HCT116 (cell line): ENCODE results near the gene CAP2. TPM values are rescaled to one million over a fixed set of nuclear protein-coding genes. Genes with fewer than 3 reads are reported as not detected.

ENCODE experiments used
- ATAC-seq: fragments of 200-7000 bp; cut with Tn5 transposase; 2 replicates; pipeline ENCODE4 v1.9.1; 2020; ENCODE audit warnings: mild to moderate bottlenecking, moderate library complexity
- BruUV-seq: library from RNA; stranded (reverse); fragments of 400-500 nt; replicated peaks from 2 replicates; lab custom pipeline; 2021; lab: Mats Ljungman, UMichigan
- CTCF ChIA-PET: fragments of 300-600 bp; sonication (Branson Sonifier 250); formaldehyde crosslinking; loops from one replicate; lab custom pipeline; 2021; ENCODE audit warnings: antibody characterized with exemption; lab: Charles Lee
- POLR2A ChIA-PET: fragments of 300-600, 350-600 bp; sonication (Branson Sonifier 250); formaldehyde crosslinking; loops from one replicate; lab custom pipeline; 2021; ENCODE audit warnings: antibody characterized with exemption; lab: Charles Lee
- RAD21 ChIA-PET, 2 experiments: fragments of 300-600 bp; sonication (Branson Sonifier 250); formaldehyde crosslinking; loops; one replicate each; lab custom pipeline; 2023; ENCODE audit warnings: low total read pairs in 2 of 2; ENCODE audit not compliant: uncharacterized antibody in 2 of 2, unreplicated experiment in 2 of 2, low non-redundant PET in 1 of 2; lab: Charles Lee
- DNase-seq: peaks from one replicate; pipeline ENCODE4 v3.0.0-alpha.2; 2010; ENCODE audit warnings: low read depth, low spot score
- H2AFZ ChIP-seq: fragments of 200-600 bp; shearing (Covaris generic), sonication (generic); 2 replicates; pipeline ENCODE4 v1.6.1; 2017; ENCODE audit warnings: low read depth, mixed run types, mixed read lengths, antibody characterized with exemption, low read length; ENCODE audit not compliant: poor library complexity, severe bottlenecking
- H3K27ac ChIP-seq: 2 replicates; pipeline ENCODE4 v1.5.1; 2012; ENCODE audit warnings: low read depth, low read length
- H3K27me3 ChIP-seq: fragments of 200-600 bp; sonication (generic); 2 replicates; pipeline ENCODE4 v1.6.1; 2016; ENCODE audit warnings: mixed run types, low read length, mixed read lengths; ENCODE audit not compliant: insufficient read depth
- H3K36me3 ChIP-seq, 2 experiments: fragments of 200-500 bp in 1 of 2; fragments of 200-600 bp in 1 of 2; sonication (Bioruptor generic) in 1 of 2; sonication (generic) in 1 of 2; 2 replicates each; pipeline versions ENCODE4 v1.5.1 to v1.6.1; 2014 to 2016; ENCODE audit warnings: low read length in 2 of 2, inconsistent platforms in 1 of 2, mixed read lengths in 1 of 2, mixed run types in 1 of 2; ENCODE audit not compliant: insufficient read depth in 2 of 2, control insufficient read depth in 1 of 2
- H3K4me1 ChIP-seq, 2 experiments: fragments of 200-600 bp in 1 of 2; sonication (generic) in 1 of 2; 2 replicates each; pipeline versions ENCODE4 v1.5.1 to v1.6.1; 2012 to 2017; ENCODE audit warnings: low read length in 2 of 2, inconsistent platforms in 1 of 2, mild to moderate bottlenecking in 1 of 2, mixed read lengths in 1 of 2, mixed run types in 1 of 2, moderate library complexity in 1 of 2; ENCODE audit not compliant: insufficient read depth in 2 of 2, control insufficient read depth in 1 of 2
- H3K4me2 ChIP-seq: fragments of 200-600 bp; sonication (generic); 2 replicates; pipeline ENCODE4 v1.6.1; 2017; ENCODE audit warnings: mixed run types, low read length, mixed read lengths
- H3K4me3 ChIP-seq, 2 experiments: fragments of 200-600 bp in 1 of 2; sonication (generic) in 1 of 2; replicated peaks in 1 of 2; 2 replicates each; pipeline ENCODE4 v1.5.1; 2011 to 2016; ENCODE audit warnings: low read length in 2 of 2, control low read depth in 1 of 2, low read depth in 1 of 2, mild to moderate bottlenecking in 1 of 2, mixed read lengths in 1 of 2, mixed run types in 1 of 2
- H3K79me2 ChIP-seq: fragments of 200-600 bp; sonication (generic); 2 replicates; pipeline ENCODE4 v1.6.1; 2017; ENCODE audit warnings: mild to moderate bottlenecking, mixed run types, low read length, moderate library complexity, mixed read lengths; ENCODE audit not compliant: insufficient read depth
- H3K9ac ChIP-seq: fragments of 200-600 bp; sonication (generic); 2 replicates; pipeline ENCODE4 v1.6.1; 2016; ENCODE audit warnings: low read length, mixed read lengths
- H3K9me2 ChIP-seq: fragments of 200-600 bp; sonication (generic), shearing (Covaris generic); 2 replicates; pipeline ENCODE4 v1.6.1; 2017; ENCODE audit warnings: mixed run types, mild to moderate bottlenecking, moderate library complexity; ENCODE audit not compliant: insufficient read depth
- H3K9me3 ChIP-seq, 2 experiments: fragments of 200-500 bp in 1 of 2; fragments of 200-600 bp in 1 of 2; sonication (Bioruptor generic) in 1 of 2; sonication (generic) in 1 of 2; 2 replicates each; pipeline ENCODE4 v1.6.1; 2014 to 2017; ENCODE audit warnings: low read length in 2 of 2, mixed read lengths in 2 of 2, inconsistent platforms in 1 of 2, low read depth in 1 of 2, mild to moderate bottlenecking in 1 of 2, mixed run types in 1 of 2, moderate library complexity in 1 of 2; ENCODE audit not compliant: control insufficient read depth in 1 of 2, insufficient read depth in 1 of 2
- H4K20me1 ChIP-seq: fragments of 200-600 bp; sonication (generic), shearing (Covaris generic); 2 replicates; pipeline ENCODE4 v1.6.1; 2017; ENCODE audit warnings: mixed run types, mild to moderate bottlenecking, moderate library complexity; ENCODE audit not compliant: insufficient read depth
- CEBPB ChIP-seq: IDR thresholded peaks from 2 replicates; pipeline ENCODE4 v1.6.1; 2012; ENCODE audit warnings: low read depth
- CTCF ChIP-seq, 3 experiments: fragments of 200-600 bp in 1 of 3; sonication (generic) in 1 of 3; IDR thresholded peaks in 2 of 3; conservative IDR thresholded peaks in 1 of 3; 2 replicates each; pipeline ENCODE4 v1.5.1; 2012 to 2017; ENCODE audit warnings: low read depth in 2 of 3, low read length in 2 of 3, antibody characterized with exemption in 1 of 3, borderline replicate concordance in 1 of 3, control low read depth in 1 of 3, mild to moderate bottlenecking in 1 of 3, mixed read lengths in 1 of 3, mixed run types in 1 of 3, moderate library complexity in 1 of 3; ENCODE audit not compliant: insufficient read depth in 1 of 3
- EGR1 ChIP-seq: IDR thresholded peaks from 2 replicates; pipeline ENCODE4 v1.6.1; 2012; ENCODE audit warnings: low read depth
- JUND ChIP-seq: IDR thresholded peaks from 2 replicates; pipeline ENCODE4 v1.6.1; 2012
- POLR2A ChIP-seq: IDR thresholded peaks from 2 replicates; pipeline ENCODE4 v1.7.0; 2011; ENCODE audit warnings: borderline replicate concordance; ENCODE audit not compliant: insufficient read depth, insufficient read length; ENCODE audit errors: extremely low read depth
- POLR2AphosphoS5 ChIP-seq: IDR thresholded peaks from 2 replicates; pipeline ENCODE4 v1.6.1; 2011; ENCODE audit warnings: mild to moderate bottlenecking, low read depth, low read length, moderate library complexity
- RAD21 ChIP-seq: IDR thresholded peaks from 2 replicates; pipeline ENCODE4 v1.6.1; 2012; ENCODE audit warnings: low read depth, mild to moderate bottlenecking
- REST ChIP-seq: IDR thresholded peaks from 2 replicates; pipeline ENCODE4 v1.6.1; 2012; ENCODE audit warnings: low read depth
- SIN3A ChIP-seq: IDR thresholded peaks from 2 replicates; pipeline ENCODE4 v1.6.1; 2012; ENCODE audit warnings: low read depth
- SP1 ChIP-seq: IDR thresholded peaks from 2 replicates; pipeline ENCODE4 v1.6.1; 2012; ENCODE audit warnings: low read depth
- SRF ChIP-seq: IDR thresholded peaks from 2 replicates; pipeline ENCODE4 v1.6.1; 2012; ENCODE audit warnings: low read depth
- YY1 ChIP-seq: IDR thresholded peaks from 2 replicates; pipeline ENCODE4 v1.6.1; 2011; ENCODE audit warnings: low read length, low read depth, moderate library complexity, mild to moderate bottlenecking; ENCODE audit not compliant: insufficient replicate concordance; ENCODE audit errors: extremely low read depth
- ZBTB33 ChIP-seq: IDR thresholded peaks from 2 replicates; pipeline ENCODE4 v1.6.1; 2011; ENCODE audit warnings: mild to moderate bottlenecking, low read length, moderate library complexity; ENCODE audit not compliant: insufficient replicate concordance; ENCODE audit errors: extremely low read depth
- ZFX ChIP-seq: fragments of 450-650 bp; IDR thresholded peaks from 2 replicates; pipeline ENCODE4 v1.6.1; 2017
- intact Hi-C: fragments of 100-400 bp; cut with micrococcal nuclease; formaldehyde crosslinking; loops from 2 replicates; pipeline ENCODE4 v1.10.0; 2022
- total RNA-seq: library from RNA; stranded (reverse); gene quantifications from one replicate; pipeline ENCODE4 v1.2.1, GENCODE V29; 2021; ENCODE audit not compliant: unreplicated experiment

CAP2 gene
- total RNA-seq, 1 experiment from 2014 or later = 3.8 TPM

- no peak for TF ChIP-seq REST
- TF ChIP-seq JUND = no peak
These were observed 199.9 kb downstream of the CAP2 start (continued) for GRCh38 chr6:17593246-17593645.

- no peak overlapping the region for H3K9ac ChIP-seq
- no peaks in the 10 kb centered on the region for H3K9me2 ChIP-seq
- H3K4me2 ChIP-seq = no peak overlapping the region
- H3K27me3 ChIP-seq = no peaks in the 10 kb centered on the region
- H3K36me3 ChIP-seq = no peaks in the 10 kb centered on the region
- ChIA-PET RAD21 (no interaction called here), POLR2A (no interaction called here), CTCF (no interaction called here)
- H3K4me3 ChIP-seq = no peak overlapping the region
- H3K4me1 ChIP-seq = peaks cover 0 to 7% of the 10 kb centered on the region in 2 experiments; a peak in 2 of 4 replicates
- BruUV-seq = no TSS peak
- H2AFZ ChIP-seq = no peak overlapping the region
- H4K20me1 ChIP-seq = no peaks in the 10 kb centered on the region
- ATAC-seq (no peak), DNase-seq (no peak)
- H3K79me2 ChIP-seq = 0 out of 2 replicates have a peak, but pooled peaks cover 2% of the 10 kb centered on the region
- intact Hi-C loops = no loop called here
- H3K27ac ChIP-seq = no peak overlapping the region
- H3K9me3 ChIP-seq = no peaks in the 10 kb centered on the region
- no peak for TF ChIP-seq SP1
- TF ChIP-seq CEBPB = no peak
- no peak for TF ChIP-seq RAD21
- no peak for TF ChIP-seq YY1
- no peak for TF ChIP-seq POLR2A
- no peak for TF ChIP-seq REST
- no peak for TF ChIP-seq SIN3A
- TF ChIP-seq POLR2AphosphoS5 = no peak
- TF ChIP-seq JUND = no peak
- TF ChIP-seq SRF = no peak
- TF ChIP-seq EGR1 = no peak
- no peak for TF ChIP-seq ZBTB33
- no peak for TF ChIP-seq ZFX
- no peak for TF ChIP-seq CTCF (IDR thresholded peaks at IDR 0.05 in 2 of 3, conservative IDR thresholded peaks at IDR 0.05 in 1 of 3; ENCODE audit: borderline replicate concordance in 1 of 3, insufficient read depth in 1 of 3, low read depth in 2 of 3, low read length in 2 of 3)
These were observed 202.7 kb downstream of the CAP2 start for GRCh38 chr6:17596085-17596484.
